HG03135 (cell line): ENCODE results near the gene STAT3.

Experiments
- ATAC-seq: cut with Tn5 transposase; IDR thresholded peaks from one replicate; pipeline ENCODE4 v1.9.1; 2021; ENCODE audit warnings: mild to moderate bottlenecking, moderate library complexity; ENCODE audit not compliant: unreplicated experiment

Gene STAT3

GRCh38 chr17:42282478-42283080 is 105.7 kb downstream of the STAT3 start:
- ATAC-seq: no peak

GRCh38 chr17:42281571-42282096 is 106.6 kb downstream of the STAT3 start:
- ATAC-seq: no peak

GRCh38 chr17:42279776-42280630 is 108.2 kb downstream of the STAT3 start:
- no peak for ATAC-seq

GRCh38 chr17:42277342-42277712 is 110.9 kb downstream of the STAT3 start:
- ATAC-seq: no peak

DNA sequence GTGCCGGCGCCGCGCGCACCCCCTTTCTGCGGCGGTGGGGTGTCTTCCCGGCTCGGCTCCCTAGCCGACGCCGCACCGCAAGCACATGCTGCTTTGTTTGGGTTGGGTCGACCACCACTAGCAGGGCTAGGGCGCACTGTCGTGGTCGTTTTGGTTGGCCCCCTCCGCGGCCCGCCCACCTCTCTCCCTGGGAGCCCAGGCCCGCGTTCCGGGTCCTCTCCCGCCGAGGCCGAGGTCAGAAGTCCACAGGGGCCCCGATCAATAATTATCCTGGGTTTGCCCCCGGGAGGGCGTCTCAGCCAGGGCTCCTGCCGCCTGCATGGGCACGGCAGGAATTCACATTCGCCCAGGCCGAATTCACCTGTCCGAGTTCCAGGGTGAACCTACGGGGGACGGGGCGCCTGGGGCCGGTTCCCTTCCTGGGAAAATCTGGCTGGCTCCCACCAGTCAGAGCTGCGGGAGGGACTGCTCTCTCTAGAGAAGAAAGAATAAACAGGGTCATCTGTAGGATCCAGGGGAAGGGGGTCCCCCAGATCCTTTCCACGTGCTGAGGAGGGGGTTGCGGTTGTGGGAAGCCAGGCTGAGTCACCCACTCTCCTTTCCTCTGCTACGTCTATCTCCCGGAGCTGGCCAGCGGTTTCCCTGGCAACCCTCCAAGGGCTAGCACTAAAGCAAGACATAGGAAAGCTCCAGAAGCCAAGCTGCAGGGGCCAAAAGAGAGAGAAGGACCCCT is 111.5 kb downstream of the STAT3 start:
- peak; percentile 18 for ATAC-seq

GRCh38 chr17:42276359-42276608 is 112.0 kb downstream of the STAT3 start, which contains the start of gene STAT5B:
Gene STAT5B, minus strand, starts transcription at chr17:42276391. Its CDS starts 44,264 bp downstream, at chr17:42232127.
- peak; percentile 61 for ATAC-seq

- ATAC-seq: peak; percentile 15
These were observed 112.5 kb downstream of the STAT3 start for GRCh38 chr17:42275527-42276358.

GRCh38 chr17:42274812-42275526 is 113.3 kb downstream of the STAT3 start:
- no peak for ATAC-seq

- ATAC-seq: no peak
These were observed 114.0 kb downstream of the STAT3 start for GRCh38 chr17:42274253-42274542.

DNA sequence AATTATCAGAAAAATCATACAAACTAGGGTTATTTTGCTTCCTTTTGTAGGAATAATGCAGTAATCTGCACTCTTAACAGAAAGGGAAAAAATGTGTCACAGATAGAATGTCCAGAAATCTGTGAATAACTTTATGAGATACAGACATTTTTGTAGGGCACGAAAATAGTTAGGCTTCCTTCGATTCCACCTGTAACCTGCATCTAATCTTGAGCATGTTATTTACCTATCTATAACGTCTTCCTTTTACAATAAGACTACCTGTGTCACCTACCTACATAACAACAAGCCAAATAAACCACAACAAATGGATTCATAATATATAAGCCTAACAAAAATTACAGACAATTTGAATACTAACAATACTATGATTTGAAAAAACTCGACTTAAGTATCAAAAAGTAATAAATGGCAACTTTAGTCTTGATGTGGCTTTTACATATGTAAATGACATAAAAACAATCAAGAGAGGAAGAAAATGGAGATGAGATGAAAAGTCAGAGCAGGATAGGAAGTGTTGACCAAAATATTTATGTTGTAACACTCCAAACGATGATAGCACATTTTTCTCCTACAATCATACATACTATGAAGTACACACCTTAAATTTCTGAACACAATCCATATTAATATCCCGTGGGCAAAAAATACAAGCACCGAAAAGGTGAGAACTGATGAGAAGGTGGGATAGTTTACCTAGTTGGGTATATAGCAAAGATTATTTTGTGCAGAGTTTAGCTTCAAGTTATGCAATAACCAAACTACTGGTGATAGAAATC is 114.6 kb downstream of the STAT3 start:
- ATAC-seq: no peak

DNA sequence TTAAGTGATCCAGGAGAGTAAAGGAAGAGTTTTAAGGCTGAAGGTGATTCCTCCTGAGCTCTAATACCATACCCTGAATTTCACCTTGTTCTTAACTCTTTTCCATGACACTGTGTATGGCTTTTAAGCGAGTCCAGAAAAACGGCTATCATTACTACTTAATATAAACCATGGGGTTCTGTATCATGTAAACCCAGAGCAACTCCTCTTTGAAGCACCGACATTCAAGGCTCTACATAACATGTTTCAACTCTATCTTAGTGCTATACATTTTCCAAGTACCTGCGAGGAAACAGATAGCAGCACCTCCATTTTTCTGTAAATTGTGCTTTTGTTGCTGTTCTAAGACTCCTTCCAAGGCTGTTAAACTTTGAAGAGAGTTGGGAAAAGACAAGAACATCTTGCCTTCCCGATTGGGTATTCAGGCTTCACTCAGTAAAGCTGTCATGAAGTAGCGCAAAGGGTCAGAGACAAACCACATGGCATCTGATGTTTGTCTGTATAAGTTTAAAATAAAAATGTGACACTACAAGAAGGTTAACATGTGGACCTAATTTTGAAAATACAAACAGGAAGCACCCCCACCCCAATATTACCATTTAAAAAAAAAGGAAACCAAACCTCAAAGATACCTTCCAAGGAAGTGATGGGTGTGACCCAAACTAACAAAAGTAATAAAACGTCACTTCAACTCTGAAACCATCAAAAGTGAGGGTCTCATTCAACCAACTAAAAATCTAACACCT is 115.9 kb downstream of the STAT3 start:
- ATAC-seq: no peak

- ATAC-seq: no peak
These were observed 116.5 kb downstream of the STAT3 start for GRCh38 chr17:42271779-42272035.

GRCh38 chr17:42271006-42271778 is 117.0 kb downstream of the STAT3 start:
- no peak for ATAC-seq

GRCh38 chr17:42270596-42270995 is 117.6 kb downstream of the STAT3 start:
- no peak for ATAC-seq

DNA sequence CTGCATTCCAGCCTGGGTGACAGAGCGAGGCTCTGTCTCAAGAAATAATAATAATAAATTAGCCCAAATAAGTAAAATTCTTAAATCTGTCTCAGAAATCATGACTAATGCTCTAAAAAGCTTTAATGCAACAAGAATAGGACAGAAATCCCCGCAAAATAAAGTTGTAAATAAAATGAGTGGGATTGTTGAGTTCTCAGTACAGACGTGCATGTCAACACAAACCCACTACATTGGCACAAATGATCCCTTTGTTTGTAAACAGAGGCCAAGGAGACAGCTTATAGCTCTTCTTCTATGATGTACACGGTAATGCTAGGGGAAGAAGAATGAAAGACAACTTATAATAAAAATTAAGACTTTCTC is 118.1 kb downstream of the STAT3 start:
- ATAC-seq: no peak

- ATAC-seq: no peak
These were observed 120.0 kb downstream of the STAT3 start for GRCh38 chr17:42268236-42268635.

DNA sequence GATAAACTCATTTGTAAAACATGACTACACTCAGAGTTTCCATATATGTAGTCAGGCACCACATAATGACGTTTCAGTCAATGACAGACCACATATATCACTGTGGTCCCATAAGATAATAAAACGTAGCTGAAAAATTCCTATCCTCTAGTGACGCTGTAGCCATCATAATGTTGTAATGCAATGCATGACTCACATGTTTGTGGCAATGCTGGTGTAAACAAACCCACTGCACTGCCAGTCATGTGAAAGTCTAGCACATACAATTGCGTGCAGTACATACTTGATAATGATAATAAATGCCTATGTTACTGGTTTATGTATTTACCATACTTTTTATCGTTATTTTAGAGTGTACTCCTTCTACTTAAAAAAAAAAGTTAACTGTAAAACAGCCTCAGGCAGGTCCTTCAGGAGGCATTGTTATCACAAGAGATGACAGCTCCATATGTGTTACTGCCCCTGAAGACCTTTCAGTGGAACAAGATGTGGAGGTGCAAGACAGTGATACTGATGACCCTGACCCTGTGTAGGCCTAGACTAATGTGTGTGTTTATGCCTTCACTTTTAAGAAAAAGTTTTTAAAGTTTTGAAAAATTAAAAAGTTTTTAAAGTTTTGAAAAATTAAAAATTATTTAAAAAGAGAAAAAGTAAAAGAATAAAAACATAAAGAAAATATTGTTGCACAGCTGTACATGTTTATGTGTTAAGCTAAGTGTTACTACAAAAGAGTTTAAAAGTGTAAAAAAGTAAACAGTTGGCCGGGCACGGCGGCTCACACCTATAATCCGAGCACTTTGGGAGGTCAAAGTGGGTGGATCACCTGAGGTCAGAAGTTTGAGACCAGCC is 121.1 kb downstream of the STAT3 start:
- ATAC-seq: no peak

DNA sequence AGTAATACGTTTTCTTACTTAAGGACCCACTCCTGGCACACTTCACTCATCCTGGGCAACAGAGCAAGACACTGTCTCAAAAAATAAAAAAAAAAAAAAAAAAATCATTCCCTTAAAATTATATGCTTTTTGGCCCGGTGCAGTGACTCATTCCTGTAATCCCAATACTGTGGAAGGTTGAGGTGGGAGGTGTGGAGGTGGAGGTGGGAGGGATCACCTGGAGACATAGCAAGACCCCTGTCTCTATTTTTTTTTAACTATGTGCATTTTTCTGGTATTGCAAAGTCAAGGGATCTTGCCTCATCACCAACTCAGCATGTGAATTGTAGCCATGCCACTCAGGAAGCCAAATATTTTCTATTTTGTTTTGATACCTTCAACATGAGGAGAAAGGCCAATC is 121.8 kb downstream of the STAT3 start:
- no peak for ATAC-seq
